GM19397 (cell line): ENCODE measurements around the gene IKBKG.
"Not testable (repeated sequence)": the region's sequence is repeated elsewhere in the genome, so short reads cannot be mapped to it uniquely, and the experiment has no call there.

ENCODE experiments used
- ATAC-seq: cut with Tn5 transposase; IDR thresholded peaks from one replicate; pipeline ENCODE4 v1.9.1; 2021; ENCODE audit warnings: mild to moderate bottlenecking, moderate library complexity; ENCODE audit not compliant: unreplicated experiment

IKBKG gene

GRCh38 chrX:154547245-154548027, at the start of gene IKBKG:
IKBKG (plus strand) TSS chrX:154547620; CDS start chrX:154552003, 4,383 bp downstream.
- peak; percentile 82 for ATAC-seq

GRCh38 chrX:154501423-154501822, 46.0 kb upstream of the IKBKG start:
- ATAC-seq = not testable (repeated sequence)

- no peak for ATAC-seq
Measured at GRCh38 chrX:154502098-154502497, 45.3 kb upstream of the IKBKG start.

GRCh38 chrX:154502989-154503388, 44.4 kb upstream of the IKBKG start:
- ATAC-seq = no peak

GRCh38 chrX:154505734-154506133, 41.7 kb upstream of the IKBKG start:
- ATAC-seq = no peak

- ATAC-seq = no peak
Measured at GRCh38 chrX:154506483-154507332, 40.7 kb upstream of the IKBKG start.

GRCh38 chrX:154507673-154508383, 39.6 kb upstream of the IKBKG start:
- ATAC-seq = no peak

GRCh38 chrX:154508384-154508745, 39.1 kb upstream of the IKBKG start:
- no peak for ATAC-seq

GRCh38 chrX:154509455-154509854, 38.0 kb upstream of the IKBKG start:
- no peak for ATAC-seq

- no peak for ATAC-seq
Measured at GRCh38 chrX:154511761-154512160, 35.7 kb upstream of the IKBKG start.

- no peak for ATAC-seq
Measured at GRCh38 chrX:154512879-154513553, 34.4 kb upstream of the IKBKG start.

GRCh38 chrX:154513716-154514115, 33.7 kb upstream of the IKBKG start:
- no peak for ATAC-seq

GRCh38 chrX:154515090-154515965, 32.1 kb upstream of the IKBKG start:
- ATAC-seq = peak; percentile 2

- peak; percentile 93 for ATAC-seq
Measured at GRCh38 chrX:154515966-154516655, 31.3 kb upstream of the IKBKG start, which contains the start of gene FAM3A. FAM3A (minus strand) TSS chrX:154516232; CDS start chrX:154515772, 460 bp downstream.

GRCh38 chrX:154516656-154517100, 30.7 kb upstream of the IKBKG start:
- no peak for ATAC-seq

- no peak for ATAC-seq
Measured at GRCh38 chrX:154517101-154517781, 30.2 kb upstream of the IKBKG start.

GRCh38 chrX:154519389-154519788, 28.0 kb upstream of the IKBKG start:
- no peak for ATAC-seq
